GM10248 (cell line): ENCODE measurements around the gene KLHL15.
"Not testable (repeated sequence)": the region's sequence is repeated elsewhere in the genome, so short reads cannot be mapped to it uniquely, and the experiment has no call there.

Source experiments
- CTCF ChIA-PET: fragments of 300-600 bp; sonication (Branson Sonifier 250); formaldehyde crosslinking; extraction: SDS; loops from one replicate; lab custom pipeline; 2021; ENCODE audit warnings: antibody characterized with exemption; lab: Yijun Ruan, JAX
- POLR2A ChIA-PET: fragments of 350-650 bp; sonication (Branson Sonifier 250); formaldehyde crosslinking; extraction: SDS; loops from one replicate; lab custom pipeline; 2020; ENCODE audit warnings: antibody characterized with exemption; lab: Yijun Ruan, JAX
- DNase-seq: peaks from one replicate; pipeline ENCODE4 v3.0.0; 2012; ENCODE audit errors: extremely low spot score
- TF ChIP-seq, protein P1 (sequence below): IDR thresholded peaks from 2 replicates; pipeline ENCODE4 v1.5.1; 2012; ENCODE audit warnings: mild to moderate bottlenecking, low read depth; ENCODE audit errors: extremely low read depth, missing control alignments, control extremely low read depth

Gene KLHL15

DNA sequence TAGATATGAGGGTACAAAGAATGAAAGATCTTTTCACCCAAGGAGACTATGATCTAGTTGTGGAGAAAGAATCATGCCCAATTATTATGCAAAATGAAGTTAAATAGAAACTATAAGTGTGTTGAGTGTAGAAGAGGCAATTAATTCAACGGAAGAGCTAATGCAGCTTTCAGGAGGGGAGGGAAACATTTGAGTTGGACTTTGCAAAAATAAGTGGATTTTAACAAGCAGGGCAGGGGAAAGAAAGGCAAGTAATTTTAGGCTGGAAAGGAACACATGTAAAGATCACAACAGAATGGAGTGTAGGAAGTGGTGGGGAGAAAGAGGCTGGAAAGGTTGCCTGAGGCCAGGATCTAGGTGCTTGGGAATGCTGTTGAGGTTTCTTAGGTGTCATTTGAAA, 44.1 kb downstream of the KLHL15 start:
- TF ChIP-seq, protein P1, sequence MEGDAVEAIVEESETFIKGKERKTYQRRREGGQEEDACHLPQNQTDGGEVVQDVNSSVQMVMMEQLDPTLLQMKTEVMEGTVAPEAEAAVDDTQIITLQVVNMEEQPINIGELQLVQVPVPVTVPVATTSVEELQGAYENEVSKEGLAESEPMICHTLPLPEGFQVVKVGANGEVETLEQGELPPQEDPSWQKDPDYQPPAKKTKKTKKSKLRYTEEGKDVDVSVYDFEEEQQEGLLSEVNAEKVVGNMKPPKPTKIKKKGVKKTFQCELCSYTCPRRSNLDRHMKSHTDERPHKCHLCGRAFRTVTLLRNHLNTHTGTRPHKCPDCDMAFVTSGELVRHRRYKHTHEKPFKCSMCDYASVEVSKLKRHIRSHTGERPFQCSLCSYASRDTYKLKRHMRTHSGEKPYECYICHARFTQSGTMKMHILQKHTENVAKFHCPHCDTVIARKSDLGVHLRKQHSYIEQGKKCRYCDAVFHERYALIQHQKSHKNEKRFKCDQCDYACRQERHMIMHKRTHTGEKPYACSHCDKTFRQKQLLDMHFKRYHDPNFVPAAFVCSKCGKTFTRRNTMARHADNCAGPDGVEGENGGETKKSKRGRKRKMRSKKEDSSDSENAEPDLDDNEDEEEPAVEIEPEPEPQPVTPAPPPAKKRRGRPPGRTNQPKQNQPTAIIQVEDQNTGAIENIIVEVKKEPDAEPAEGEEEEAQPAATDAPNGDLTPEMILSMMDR, result no peak
- ChIA-PET CTCF (interaction anchor here (1.0 kb wide), 1 partner anchor 23 kb away, joined by 3 read pairs; no protein-coding TSS in a partner anchor), POLR2A (no interaction called here)
- DNase-seq, result no peak

DNA sequence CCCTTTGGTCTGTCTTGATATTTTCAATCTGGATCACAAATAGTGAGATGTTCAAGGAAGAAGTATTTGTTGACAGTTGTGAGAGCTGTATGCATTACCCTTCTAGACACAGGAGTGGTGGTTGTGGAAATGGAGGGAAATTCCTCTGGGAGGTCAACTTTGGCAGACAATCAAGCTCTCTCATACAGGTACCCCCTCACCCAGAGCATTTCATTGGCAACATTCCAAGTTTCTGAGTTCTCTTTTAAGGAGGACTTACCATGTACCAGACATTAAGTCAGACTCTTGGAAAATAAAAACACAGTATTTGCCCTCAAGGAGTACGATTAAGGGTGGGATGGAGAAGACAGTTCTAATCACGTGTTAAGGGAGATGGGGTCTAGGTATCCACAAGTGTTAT, 45.3 kb downstream of the KLHL15 start:
- ChIA-PET POLR2A (no interaction called here), CTCF (no interaction called here)
- TF ChIP-seq, protein P1, result no peak
- no peak for DNase-seq

DNA sequence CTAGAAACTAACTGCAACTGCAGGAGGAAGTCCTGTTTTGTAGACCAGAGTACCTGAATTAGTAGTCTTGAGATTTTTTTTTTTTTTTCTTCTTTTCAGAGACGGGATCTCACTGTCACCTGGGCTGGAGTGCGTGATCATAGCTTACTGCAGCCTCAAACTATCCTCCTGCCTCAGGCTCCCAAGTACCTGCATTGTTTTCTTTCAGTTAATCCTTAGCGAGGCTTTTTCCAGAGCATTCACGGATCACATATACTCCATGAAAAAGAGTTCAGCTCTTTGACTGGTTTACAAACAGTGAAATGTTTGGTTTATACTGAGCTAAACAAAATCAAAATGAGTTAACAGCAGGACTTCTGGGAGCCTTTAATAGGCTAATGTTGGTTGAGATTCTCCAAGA, 45.8 kb downstream of the KLHL15 start:
- TF ChIP-seq, protein P1, result no peak
- POLR2A ChIA-PET, result no interaction called here
- CTCF ChIA-PET, result no interaction called here
- no peak for DNase-seq

DNA sequence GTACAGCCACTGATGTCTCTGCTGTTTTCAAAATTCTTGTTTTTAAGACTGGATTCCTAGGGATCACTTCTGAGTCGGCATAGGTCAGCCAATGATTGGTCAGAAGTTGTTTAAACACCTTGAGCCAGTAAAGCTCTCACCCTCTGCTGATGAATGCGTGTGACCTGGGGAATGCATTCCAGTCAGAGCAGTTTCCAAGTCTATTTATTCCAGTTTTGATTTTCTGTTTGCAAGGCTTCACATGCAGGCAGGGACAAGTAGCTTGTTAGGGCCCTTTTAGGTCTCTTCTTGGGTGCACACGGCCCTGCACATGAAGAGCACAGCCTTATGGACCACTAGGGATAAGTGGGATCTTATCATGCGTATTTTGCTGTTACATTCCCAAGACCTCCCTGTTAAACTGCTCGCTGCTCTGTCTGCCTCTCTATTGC, 47.0 kb downstream of the KLHL15 start:
- TF ChIP-seq, protein P1, result no peak
- CTCF ChIA-PET, result no interaction called here
- DNase-seq, result no peak
- POLR2A ChIA-PET, result interaction anchor here (0.5 kb wide), 1 partner anchor 9 kb away, joined by 3 read pairs; no protein-coding TSS in a partner anchor

DNA sequence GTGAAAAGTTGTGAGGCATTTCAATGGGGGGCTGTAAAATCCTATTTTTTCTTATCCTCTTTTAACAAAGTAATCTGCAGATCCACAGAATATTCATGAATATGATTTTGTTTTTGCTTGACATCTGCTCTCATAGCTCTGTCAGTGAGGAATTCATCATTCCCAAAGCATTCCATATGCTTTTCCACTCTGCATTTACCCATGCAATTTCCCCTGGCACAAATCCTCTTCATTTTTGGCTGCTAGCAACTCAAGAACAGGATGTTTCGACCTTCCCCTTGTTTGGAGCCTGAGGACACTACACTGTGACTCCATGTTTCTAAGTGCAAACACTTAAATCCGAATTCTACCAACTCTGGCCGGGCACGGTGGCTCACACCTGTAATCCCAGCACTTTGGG, 48.5 kb downstream of the KLHL15 start:
- ChIA-PET CTCF (interaction anchor here (0.8 kb wide), 1 partner anchor 9 kb away, joined by 3 read pairs; no protein-coding TSS in a partner anchor), POLR2A (no interaction called here)
- TF ChIP-seq, protein P1, result no peak
- DNase-seq, result no peak

DNA sequence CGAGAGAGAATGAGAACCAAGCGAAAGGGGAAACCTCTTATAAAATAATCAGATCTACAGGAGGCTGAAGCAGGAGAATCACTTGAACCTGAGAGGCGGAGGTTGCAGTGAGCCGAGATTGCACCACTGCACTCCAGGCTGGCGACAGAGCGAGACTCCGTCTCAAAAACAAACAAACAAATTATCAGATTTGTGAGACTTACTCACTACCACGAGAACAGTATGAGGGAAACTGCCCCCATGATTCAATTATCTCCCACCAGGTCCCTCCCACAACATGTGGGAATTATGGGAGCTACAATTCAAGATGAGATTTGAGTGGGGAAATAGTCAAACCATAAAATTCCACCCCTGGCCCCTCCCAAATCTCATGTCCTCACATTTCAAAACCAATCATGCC, 61.4 kb downstream of the KLHL15 start:
- CTCF ChIA-PET, DNase-seq, POLR2A ChIA-PET: not testable (repeated sequence)

DNA sequence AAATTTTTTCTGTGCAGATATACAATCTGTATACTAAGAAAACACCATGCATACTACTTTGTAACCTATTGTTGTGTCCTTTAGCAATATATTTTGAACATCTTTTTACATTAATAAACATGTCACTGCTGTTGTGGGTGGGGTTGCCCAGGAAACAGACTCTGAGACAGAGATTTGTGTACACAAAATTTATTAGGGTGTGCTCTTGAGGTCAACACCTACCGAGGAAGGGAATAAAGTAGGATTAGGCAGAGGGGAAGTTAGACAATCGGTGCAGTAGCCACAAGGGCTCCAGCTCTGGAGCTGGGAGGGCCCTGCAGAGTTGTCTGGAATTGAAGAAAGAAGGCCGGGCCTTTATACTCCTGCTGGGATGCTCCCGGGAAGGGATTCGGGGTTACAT, 62.8 kb downstream of the KLHL15 start:
- POLR2A ChIA-PET, result no interaction called here
- no peak for DNase-seq
- CTCF ChIA-PET, result no interaction called here
- TF ChIP-seq, protein P1, result no peak
